Activated T-cell treated with anti-CD3 and anti-CD28 coated beads, Interleukin-2, amount 50 U/mL, for 48 hours (primary cell): ENCODE results near the gene GRHPR.
"Not testable (repeated sequence)": the region's sequence is repeated elsewhere in the genome, so short reads cannot be mapped to it uniquely, and the experiment has no call there.

ENCODE experiments used
- DNase-seq, 2 experiments: peaks; one replicate each; pipeline ENCODE4 v3.0.0-alpha.2; 2020

GRHPR gene

GRCh38 chr9:37422289-37423104, at the start of gene GRHPR:
Gene GRHPR (plus strand): TSS chr9:37422696. CDS start chr9:37422751, 55 bp downstream.
- peak; percentile 96 for DNase-seq

GRCh38 chr9:37372839-37373238, 49.7 kb upstream of the GRHPR start:
- no peak for DNase-seq

GRCh38 chr9:37373621-37374020, 48.9 kb upstream of the GRHPR start:
- DNase-seq, result no peak

- no peak for DNase-seq
Measured at GRCh38 chr9:37374892-37375291, 47.6 kb upstream of the GRHPR start.

GRCh38 chr9:37377688-37378612, 44.5 kb upstream of the GRHPR start:
- DNase-seq, result no peak

GRCh38 chr9:37378613-37379004, 43.9 kb upstream of the GRHPR start:
- DNase-seq, result no peak

GRCh38 chr9:37379835-37380234, 42.7 kb upstream of the GRHPR start:
- no peak for DNase-seq

- DNase-seq, result no peak
Measured at GRCh38 chr9:37380570-37380969, 41.9 kb upstream of the GRHPR start.

GRCh38 chr9:37381094-37381741, 41.3 kb upstream of the GRHPR start:
- DNase-seq, result no peak

- no peak for DNase-seq
Measured at GRCh38 chr9:37382161-37382981, 40.1 kb upstream of the GRHPR start.

- no peak for DNase-seq
Measured at GRCh38 chr9:37382982-37383357, 39.5 kb upstream of the GRHPR start.

GRCh38 chr9:37383393-37383792, 39.1 kb upstream of the GRHPR start:
- DNase-seq, result no peak

GRCh38 chr9:37383876-37384746, 38.4 kb upstream of the GRHPR start:
- no peak for DNase-seq

GRCh38 chr9:37385286-37385685, 37.2 kb upstream of the GRHPR start:
- no peak for DNase-seq

- no peak for DNase-seq
Measured at GRCh38 chr9:37386988-37387387, 35.5 kb upstream of the GRHPR start.

GRCh38 chr9:37390759-37391158, 31.7 kb upstream of the GRHPR start:
- peak; percentile 43 to 46 for DNase-seq

- no peak for DNase-seq
Measured at GRCh38 chr9:37392272-37392671, 30.2 kb upstream of the GRHPR start.

GRCh38 chr9:37395229-37395628, 27.3 kb upstream of the GRHPR start:
- DNase-seq, result no peak

GRCh38 chr9:37395663-37396062, 26.8 kb upstream of the GRHPR start:
- no peak for DNase-seq

- DNase-seq, result not testable (repeated sequence)
Measured at GRCh38 chr9:37397948-37398347, 24.5 kb upstream of the GRHPR start.

GRCh38 chr9:37398464-37399025, 24.0 kb upstream of the GRHPR start:
- no peak for DNase-seq
